Esophagus muscularis mucosa (tissue), 3 donors: Measurements from ENCODE around the gene COL19A1.

Source experiments
- EP300 ChIP-seq: sonication (generic); formaldehyde crosslinking; IDR thresholded peaks from one replicate; pipeline ENCODE4 v1.6.1; 2017; ENCODE audit warnings: antibody characterized with exemption
- TF ChIP-seq, protein P1 (sequence below), 3 experiments: fragments of 200-600 bp in 2 of 3; fragments of 450-650 bp in 1 of 3; sonication (generic) in 2 of 3; IDR thresholded peaks; one replicate each; pipeline ENCODE4 v1.5.1; 2017 to 2019; ENCODE audit warnings: antibody characterized with exemption in 3 of 3, mild to moderate bottlenecking in 2 of 3, moderate library complexity in 1 of 3

DNA sequence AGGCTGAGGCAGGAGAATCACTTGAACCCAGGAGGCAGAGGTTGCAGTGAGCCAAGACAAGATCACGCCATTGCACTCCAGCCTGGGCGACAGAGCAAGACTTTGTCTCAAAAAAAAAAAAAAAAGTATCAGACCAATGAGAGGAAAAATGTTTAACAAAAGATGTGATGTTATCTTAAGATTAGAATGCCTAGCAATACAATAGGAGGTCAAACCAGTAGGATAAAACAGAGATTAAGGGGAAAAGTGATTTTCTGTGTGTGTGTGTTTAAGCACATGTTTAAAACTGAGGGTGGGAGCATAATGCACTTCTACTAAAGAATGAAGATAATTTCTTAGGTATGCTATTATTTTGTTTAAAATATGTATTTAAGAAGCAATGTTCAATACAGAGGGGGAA, 17.9 kb downstream of the COL19A1 start:
- TF ChIP-seq, protein P1, sequence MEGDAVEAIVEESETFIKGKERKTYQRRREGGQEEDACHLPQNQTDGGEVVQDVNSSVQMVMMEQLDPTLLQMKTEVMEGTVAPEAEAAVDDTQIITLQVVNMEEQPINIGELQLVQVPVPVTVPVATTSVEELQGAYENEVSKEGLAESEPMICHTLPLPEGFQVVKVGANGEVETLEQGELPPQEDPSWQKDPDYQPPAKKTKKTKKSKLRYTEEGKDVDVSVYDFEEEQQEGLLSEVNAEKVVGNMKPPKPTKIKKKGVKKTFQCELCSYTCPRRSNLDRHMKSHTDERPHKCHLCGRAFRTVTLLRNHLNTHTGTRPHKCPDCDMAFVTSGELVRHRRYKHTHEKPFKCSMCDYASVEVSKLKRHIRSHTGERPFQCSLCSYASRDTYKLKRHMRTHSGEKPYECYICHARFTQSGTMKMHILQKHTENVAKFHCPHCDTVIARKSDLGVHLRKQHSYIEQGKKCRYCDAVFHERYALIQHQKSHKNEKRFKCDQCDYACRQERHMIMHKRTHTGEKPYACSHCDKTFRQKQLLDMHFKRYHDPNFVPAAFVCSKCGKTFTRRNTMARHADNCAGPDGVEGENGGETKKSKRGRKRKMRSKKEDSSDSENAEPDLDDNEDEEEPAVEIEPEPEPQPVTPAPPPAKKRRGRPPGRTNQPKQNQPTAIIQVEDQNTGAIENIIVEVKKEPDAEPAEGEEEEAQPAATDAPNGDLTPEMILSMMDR (IDR thresholded peaks at IDR 0.05): no peak
- no peak for TF ChIP-seq EP300
